Loucy (cell line): ENCODE results near the gene BICRAL.
"Not testable (repeated sequence)": the region's sequence is repeated elsewhere in the genome, so short reads cannot be mapped to it uniquely, and the experiment has no call there.

Source experiments
- H2AFZ ChIP-seq: fragments of 200-600 bp; sonication (generic); 2 replicates; pipeline ENCODE4 v1.6.0; 2016; ENCODE audit warnings: antibody characterized with exemption, mild to moderate bottlenecking, low read length, moderate library complexity
- H3F3A ChIP-seq: fragments of 200-600 bp; 2 replicates; pipeline ENCODE4 v1.6.0; 2016; ENCODE audit warnings: antibody characterized with exemption, low read depth, mild to moderate bottlenecking
- H3K27me3 ChIP-seq: fragments of 200-600 bp; sonication (generic); 2 replicates; pipeline ENCODE4 v1.6.1; 2014; ENCODE audit warnings: low read length, mild to moderate bottlenecking; ENCODE audit not compliant: insufficient read depth, poor library complexity, severe bottlenecking
- H3K36me3 ChIP-seq: fragments of 200-600 bp; sonication (generic); 2 replicates; pipeline ENCODE4 v1.6.1; 2016; ENCODE audit warnings: low read length; ENCODE audit not compliant: insufficient read depth
- H3K4me1 ChIP-seq: fragments of 200-600 bp; sonication (generic); 2 replicates; pipeline ENCODE4 v1.5.1; 2014; ENCODE audit warnings: low read length, mild to moderate bottlenecking; ENCODE audit not compliant: insufficient read depth, poor library complexity, severe bottlenecking
- H3K4me2 ChIP-seq: fragments of 200-600 bp; sonication (generic); 2 replicates; pipeline ENCODE4 v1.6.0; 2014; ENCODE audit warnings: antibody characterized with exemption, low read length, low read depth, mild to moderate bottlenecking; ENCODE audit not compliant: poor library complexity, severe bottlenecking
- H3K4me3 ChIP-seq: fragments of 200-600 bp; sonication (generic); 2 replicates; pipeline ENCODE4 v1.5.1; 2014; ENCODE audit warnings: low read length, mild to moderate bottlenecking, mixed read lengths; ENCODE audit not compliant: poor library complexity, severe bottlenecking
- H3K79me2 ChIP-seq: fragments of 200-600 bp; sonication (generic); 2 replicates; pipeline ENCODE4 v1.6.1; 2014; ENCODE audit warnings: low read length; ENCODE audit not compliant: insufficient read depth
- H3K9ac ChIP-seq: fragments of 200-600 bp; sonication (generic); 2 replicates; pipeline ENCODE4 v1.6.0; 2014; ENCODE audit warnings: mild to moderate bottlenecking, low read depth, low read length, moderate library complexity; ENCODE audit not compliant: poor library complexity, severe bottlenecking
- H3K9me2 ChIP-seq: fragments of 200-600 bp; sonication (generic); replicated peaks from 2 replicates; pipeline ENCODE4 v1.6.1; 2016; ENCODE audit warnings: low read depth, low read length, mixed read lengths
- H3K9me3 ChIP-seq: fragments of 200-600 bp; sonication (generic); 2 replicates; pipeline ENCODE4 v1.6.1; 2014; ENCODE audit warnings: mild to moderate bottlenecking, antibody characterized with exemption, low read length, low read depth; ENCODE audit not compliant: insufficient read depth
- H4K20me1 ChIP-seq: fragments of 200-600 bp; sonication (generic); 2 replicates; pipeline ENCODE4 v1.6.0; 2014; ENCODE audit warnings: antibody characterized with exemption, low read length, mild to moderate bottlenecking; ENCODE audit not compliant: insufficient read depth, poor library complexity, severe bottlenecking
- EZH2phosphoT487 ChIP-seq: fragments of 200-600 bp; IDR thresholded peaks from 2 replicates; pipeline ENCODE4 v1.6.1; 2018; ENCODE audit warnings: antibody characterized with exemption, mild to moderate bottlenecking, moderate library complexity, borderline replicate concordance
- TF ChIP-seq, protein P1 (sequence below): fragments of 200-600 bp; sonication (generic); conservative IDR thresholded peaks from 2 replicates; pipeline ENCODE4 v1.5.1; 2014; ENCODE audit warnings: mild to moderate bottlenecking, antibody characterized with exemption, low read length

Gene BICRAL

DNA sequence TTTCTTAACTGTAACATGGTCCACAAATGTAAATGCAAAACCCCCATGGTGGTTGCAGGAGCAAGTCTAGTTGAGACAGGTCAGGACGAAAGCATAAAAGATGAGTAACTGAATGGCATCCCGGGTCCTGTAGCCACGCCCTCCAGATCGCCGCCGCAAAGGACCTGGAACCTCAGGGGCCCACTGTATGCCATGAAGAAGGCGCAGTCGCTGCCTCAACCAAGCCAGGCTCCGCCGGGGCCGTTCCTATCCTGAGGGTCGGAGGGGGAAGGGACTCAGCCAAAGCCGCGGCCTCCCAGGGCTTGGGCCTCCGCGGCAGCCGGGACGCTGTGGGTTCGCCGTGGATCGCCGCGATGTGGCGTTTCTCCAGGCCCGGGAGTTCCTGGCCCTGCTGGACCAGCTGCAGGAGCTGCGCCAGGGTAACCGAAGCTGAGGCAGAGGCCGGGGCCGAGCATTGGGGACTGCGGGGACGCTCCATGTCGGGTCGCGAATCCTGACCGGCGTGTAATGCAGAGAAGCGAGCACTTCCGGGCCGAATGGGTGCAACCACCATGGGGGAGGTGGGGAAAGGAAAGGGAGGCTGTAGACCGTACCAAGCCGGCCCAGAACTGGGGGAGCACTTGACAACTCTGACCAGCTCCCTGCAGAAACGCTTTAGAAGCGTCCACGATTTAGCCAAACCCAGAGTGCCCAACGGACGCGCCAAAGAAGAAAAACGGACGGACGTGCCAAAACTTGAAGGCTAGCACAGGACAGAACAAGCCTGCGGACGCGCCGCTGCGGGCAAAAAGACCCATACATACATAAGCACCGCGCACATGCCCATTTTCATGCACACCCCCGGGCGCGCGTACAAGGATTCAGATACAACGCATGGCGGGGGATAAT is 108.7 kb downstream of the BICRAL start:
- Histone ChIP-seq H3K36me3 (peaks cover 9% of the 10 kb centered on the region; the same call in 1 of the 2 replicates), H2AFZ (peak overlapping the region; percentile 82), H3K27me3 (no peaks in the 10 kb centered on the region), H3K4me1 (peaks cover 6% of the 10 kb centered on the region), H3K79me2 (peaks cover 8% of the 10 kb centered on the region; the same call in 1 of the 2 replicates), H3K4me2 (peak overlapping the region; percentile 75), H3K9ac (peak overlapping the region; percentile 84), H3K4me3 (peak overlapping the region; percentile 84), H3K9me3 (no peaks in the 10 kb centered on the region), H3F3A (no peaks in the 10 kb centered on the region), H4K20me1 (peaks cover 14% of the 10 kb centered on the region), H3K9me2 (no peaks in the 10 kb centered on the region)
- TF ChIP-seq, protein P1, sequence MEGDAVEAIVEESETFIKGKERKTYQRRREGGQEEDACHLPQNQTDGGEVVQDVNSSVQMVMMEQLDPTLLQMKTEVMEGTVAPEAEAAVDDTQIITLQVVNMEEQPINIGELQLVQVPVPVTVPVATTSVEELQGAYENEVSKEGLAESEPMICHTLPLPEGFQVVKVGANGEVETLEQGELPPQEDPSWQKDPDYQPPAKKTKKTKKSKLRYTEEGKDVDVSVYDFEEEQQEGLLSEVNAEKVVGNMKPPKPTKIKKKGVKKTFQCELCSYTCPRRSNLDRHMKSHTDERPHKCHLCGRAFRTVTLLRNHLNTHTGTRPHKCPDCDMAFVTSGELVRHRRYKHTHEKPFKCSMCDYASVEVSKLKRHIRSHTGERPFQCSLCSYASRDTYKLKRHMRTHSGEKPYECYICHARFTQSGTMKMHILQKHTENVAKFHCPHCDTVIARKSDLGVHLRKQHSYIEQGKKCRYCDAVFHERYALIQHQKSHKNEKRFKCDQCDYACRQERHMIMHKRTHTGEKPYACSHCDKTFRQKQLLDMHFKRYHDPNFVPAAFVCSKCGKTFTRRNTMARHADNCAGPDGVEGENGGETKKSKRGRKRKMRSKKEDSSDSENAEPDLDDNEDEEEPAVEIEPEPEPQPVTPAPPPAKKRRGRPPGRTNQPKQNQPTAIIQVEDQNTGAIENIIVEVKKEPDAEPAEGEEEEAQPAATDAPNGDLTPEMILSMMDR, result no peak
- no peak for TF ChIP-seq EZH2phosphoT487

DNA sequence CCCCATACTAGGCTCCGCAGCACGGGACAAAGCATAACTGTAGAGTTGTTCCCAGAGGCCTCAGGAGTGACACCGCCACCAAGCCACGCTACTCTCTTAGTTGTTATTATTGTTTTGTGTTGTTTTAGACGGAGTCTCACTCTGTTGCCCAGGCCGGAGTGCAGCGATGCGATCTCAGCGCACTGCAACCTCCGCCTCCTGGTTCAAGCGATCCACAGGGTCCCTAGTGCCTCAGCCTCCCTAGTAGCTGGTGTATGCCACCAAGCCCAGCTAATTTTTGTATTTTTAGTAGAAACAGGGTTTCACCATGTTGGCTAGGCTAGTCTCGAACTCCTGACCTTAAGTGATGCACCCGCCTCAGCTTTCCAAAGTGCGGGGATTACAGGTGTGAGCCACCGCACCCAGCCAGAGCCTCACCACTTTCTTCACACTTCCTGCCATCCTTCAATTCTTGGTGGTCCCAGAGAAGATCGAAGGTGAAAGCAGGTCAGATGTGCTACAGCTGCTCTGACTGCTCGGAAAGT is 109.4 kb downstream of the BICRAL start:
- no peaks in the 10 kb centered on the region for H3K27me3 ChIP-seq
- H3K79me2 ChIP-seq, result 0 out of 2 replicates have a peak, but pooled peaks cover 4% of the 10 kb centered on the region
- no peaks in the 10 kb centered on the region for H3K9me2 ChIP-seq
- no peaks in the 10 kb centered on the region for H3F3A ChIP-seq
- TF ChIP-seq, protein P1, result no peak
- TF ChIP-seq EZH2phosphoT487, result no peak
- peak overlapping the region; percentile 84 for H3K9ac ChIP-seq
- H4K20me1 ChIP-seq, result peaks cover 10% of the 10 kb centered on the region
- H3K9me3 ChIP-seq, result no peaks in the 10 kb centered on the region
- H2AFZ ChIP-seq, result peak overlapping the region; percentile 82
- H3K4me3 ChIP-seq, result peak overlapping the region; percentile 84
- H3K36me3 ChIP-seq, result peaks cover 3% of the 10 kb centered on the region; the same call in 1 of the 2 replicates
- peak overlapping the region; percentile 75 for H3K4me2 ChIP-seq
- peaks cover 6% of the 10 kb centered on the region for H3K4me1 ChIP-seq

GRCh38 chr6:42894041-42894828 is 112.4 kb downstream of the BICRAL start:
- not testable (repeated sequence) for H3K27me3 ChIP-seq, H3K4me2 ChIP-seq, H3K9me2 ChIP-seq, H4K20me1 ChIP-seq, H3K9ac ChIP-seq, H2AFZ ChIP-seq, H3K4me1 ChIP-seq, H3K4me3 ChIP-seq, H3F3A ChIP-seq, H3K36me3 ChIP-seq, H3K9me3 ChIP-seq, H3K79me2 ChIP-seq
